ENCODE results near the gene NIM1K.
"Not testable (repeated sequence)": the region's sequence is repeated elsewhere in the genome, so short reads cannot be mapped to it uniquely, and the experiment has no call there.

DNA sequence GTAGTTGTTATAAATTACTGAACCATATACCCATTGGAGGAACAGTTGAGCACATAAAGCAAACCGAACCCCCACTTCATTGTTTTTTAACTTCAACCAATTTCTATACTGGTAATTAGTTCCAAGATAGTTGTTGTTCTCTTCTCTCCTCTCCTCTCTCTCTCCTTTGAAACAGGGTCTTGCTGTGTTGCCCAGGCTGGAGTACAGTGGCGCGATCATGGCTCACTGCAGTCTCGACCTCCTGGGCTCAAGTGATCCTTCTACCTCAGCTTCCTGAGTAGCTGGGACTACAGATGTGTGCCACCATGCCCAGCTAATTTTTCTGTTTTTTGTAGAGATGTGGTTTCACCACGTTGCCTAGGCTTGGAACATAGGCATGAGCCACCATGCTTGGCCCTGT is 27.2 kb upstream of the NIM1K start:
- TF ChIP-seq JUND (IDR thresholded peaks at IDR 0.05); RAD21 (IDR thresholded peaks at IDR 0.05; ENCODE audit: low read length); GABPA (IDR thresholded peaks at IDR 0.05; ENCODE audit: low read depth); EP300 (IDR thresholded peaks at IDR 0.05; ENCODE audit: borderline replicate concordance in 1 of 2, low read depth in 1 of 2, low read length in 1 of 2): not testable (repeated sequence)
- TF ChIP-seq, protein P1, sequence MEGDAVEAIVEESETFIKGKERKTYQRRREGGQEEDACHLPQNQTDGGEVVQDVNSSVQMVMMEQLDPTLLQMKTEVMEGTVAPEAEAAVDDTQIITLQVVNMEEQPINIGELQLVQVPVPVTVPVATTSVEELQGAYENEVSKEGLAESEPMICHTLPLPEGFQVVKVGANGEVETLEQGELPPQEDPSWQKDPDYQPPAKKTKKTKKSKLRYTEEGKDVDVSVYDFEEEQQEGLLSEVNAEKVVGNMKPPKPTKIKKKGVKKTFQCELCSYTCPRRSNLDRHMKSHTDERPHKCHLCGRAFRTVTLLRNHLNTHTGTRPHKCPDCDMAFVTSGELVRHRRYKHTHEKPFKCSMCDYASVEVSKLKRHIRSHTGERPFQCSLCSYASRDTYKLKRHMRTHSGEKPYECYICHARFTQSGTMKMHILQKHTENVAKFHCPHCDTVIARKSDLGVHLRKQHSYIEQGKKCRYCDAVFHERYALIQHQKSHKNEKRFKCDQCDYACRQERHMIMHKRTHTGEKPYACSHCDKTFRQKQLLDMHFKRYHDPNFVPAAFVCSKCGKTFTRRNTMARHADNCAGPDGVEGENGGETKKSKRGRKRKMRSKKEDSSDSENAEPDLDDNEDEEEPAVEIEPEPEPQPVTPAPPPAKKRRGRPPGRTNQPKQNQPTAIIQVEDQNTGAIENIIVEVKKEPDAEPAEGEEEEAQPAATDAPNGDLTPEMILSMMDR (IDR thresholded peaks at IDR 0.05): not testable (repeated sequence)
- TF ChIP-seq, protein P2, sequence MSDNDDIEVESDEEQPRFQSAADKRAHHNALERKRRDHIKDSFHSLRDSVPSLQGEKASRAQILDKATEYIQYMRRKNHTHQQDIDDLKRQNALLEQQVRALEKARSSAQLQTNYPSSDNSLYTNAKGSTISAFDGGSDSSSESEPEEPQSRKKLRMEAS (IDR thresholded peaks at IDR 0.05; ENCODE audit: low read depth): not testable (repeated sequence)
